HG03139 (cell line): ENCODE results near the gene MAN1A1.
"Not testable (repeated sequence)": the region's sequence is repeated elsewhere in the genome, so short reads cannot be mapped to it uniquely, and the experiment has no call there.

ENCODE experiments used
- ATAC-seq: cut with Tn5 transposase; IDR thresholded peaks from one replicate; pipeline ENCODE4 v1.9.1; 2021; ENCODE audit not compliant: unreplicated experiment

The MAN1A1 gene

GRCh38 chr6:119307056-119307455, 42.5 kb downstream of the MAN1A1 start:
- ATAC-seq, result no peak

DNA sequence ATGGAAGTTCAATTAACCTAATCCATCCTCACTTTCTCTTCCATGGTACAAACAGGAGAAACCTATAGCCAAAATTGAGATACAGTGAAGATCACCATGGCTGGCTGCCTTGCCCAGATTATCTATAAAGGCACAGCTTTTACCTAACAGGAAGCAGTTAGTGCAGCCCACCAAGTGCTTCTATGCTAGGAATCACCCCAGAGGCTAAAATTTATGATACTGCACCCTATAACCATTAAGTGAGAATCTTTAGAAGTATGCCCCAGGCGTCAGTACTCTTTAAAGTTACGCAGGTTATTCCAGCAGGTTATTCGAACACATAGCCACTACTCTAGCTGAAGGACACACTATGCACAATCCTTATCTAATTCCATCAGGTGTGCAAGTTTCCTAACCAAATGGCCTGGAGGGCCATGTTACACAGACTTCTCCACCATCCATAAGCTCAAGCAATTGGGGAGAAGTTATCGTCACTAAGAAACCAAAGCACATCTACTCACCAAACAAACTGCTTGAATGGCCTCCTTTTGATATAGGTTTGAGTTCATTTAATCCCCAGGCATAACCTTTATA, 43.1 kb downstream of the MAN1A1 start:
- no peak for ATAC-seq

DNA sequence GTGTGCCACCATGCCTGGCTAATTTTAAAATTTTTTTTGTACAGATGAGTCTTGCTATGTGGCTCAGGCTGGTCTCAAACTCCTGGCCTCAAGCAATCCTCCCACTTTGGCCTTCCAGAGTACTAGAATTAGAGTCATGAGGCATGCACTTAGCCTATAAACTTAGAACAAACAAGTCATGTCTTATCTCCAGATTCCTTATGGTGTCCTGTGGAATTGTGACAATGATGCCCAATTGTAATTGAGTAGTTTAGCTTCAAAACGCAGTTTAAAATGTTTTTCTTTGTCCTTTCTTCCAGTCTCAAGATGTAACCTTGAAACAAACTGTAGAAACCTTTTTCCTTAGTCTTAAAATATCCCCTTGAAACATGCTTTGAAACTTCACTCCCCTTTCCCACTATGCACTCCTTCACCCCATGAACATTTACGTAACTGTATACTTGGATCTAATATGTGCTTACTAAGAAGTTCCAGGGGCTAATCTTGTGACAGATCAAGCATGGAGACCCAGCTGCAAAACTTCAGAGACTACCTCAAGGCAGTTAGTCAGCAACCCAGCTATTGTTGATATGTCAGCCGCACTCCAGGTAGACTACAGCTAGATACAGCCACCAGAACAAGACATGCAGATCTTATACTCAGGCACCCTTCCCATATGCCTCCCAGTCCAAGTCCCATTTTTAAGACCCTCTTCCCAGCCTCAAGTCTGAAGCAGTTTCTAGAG, 46.2 kb downstream of the MAN1A1 start:
- ATAC-seq, result no peak

DNA sequence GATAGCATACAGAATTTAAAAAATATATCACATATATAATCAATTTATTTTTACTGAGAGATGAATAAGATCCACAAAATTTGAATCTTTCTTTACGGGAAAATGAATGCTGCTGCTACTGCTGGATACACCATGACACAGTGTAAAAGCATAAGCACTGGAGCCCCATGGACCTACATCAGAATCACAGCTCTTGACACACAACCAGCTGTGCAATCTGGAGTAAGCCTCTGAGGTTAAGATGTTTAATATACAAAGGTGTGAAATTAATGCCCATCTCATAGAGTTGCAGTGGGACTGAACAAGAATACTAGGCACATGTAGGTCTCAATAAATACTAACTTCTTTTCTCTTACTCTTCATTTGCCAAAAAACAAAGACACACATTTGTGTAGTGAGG, 48.1 kb downstream of the MAN1A1 start:
- ATAC-seq, result no peak

DNA sequence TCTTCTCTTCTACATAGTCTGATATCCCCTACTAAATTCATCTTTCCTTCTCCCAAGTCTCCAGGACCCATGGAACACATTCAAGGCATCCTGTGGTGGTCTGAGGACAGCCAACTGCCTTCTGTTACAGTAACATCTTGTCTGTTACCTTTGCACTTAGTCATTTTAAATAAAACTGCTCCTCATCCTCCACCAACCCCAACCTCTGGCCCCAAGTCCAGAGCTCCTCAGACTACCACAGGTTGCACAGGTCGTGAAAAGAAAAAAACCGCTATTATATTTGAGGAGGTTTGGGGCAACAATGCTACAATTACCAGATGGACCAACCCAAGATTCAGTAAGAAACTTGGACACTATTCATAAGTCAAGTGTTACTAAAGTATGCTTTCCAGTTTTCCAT, 49.9 kb downstream of the MAN1A1 start:
- no peak for ATAC-seq

DNA sequence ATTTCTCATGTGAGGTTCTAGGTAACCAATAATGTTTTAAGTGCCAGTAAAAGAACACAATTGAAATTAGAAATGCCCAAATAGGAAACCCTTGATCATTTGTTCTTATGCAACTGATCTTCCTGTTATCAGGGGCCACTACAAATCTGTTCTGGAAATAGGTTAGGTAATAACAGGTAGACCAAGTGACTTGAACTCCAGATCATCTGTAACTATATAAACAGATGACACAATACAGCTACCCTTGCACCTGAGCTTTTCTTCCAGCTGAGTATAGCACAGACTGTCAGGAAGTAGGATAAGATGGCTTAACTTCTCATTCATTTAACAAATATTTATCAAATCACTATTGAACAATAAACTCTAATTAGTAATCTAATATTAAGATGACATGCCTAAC, 52.5 kb downstream of the MAN1A1 start:
- no peak for ATAC-seq

GRCh38 chr6:119296036-119297035, 53.2 kb downstream of the MAN1A1 start:
- ATAC-seq, result no peak

DNA sequence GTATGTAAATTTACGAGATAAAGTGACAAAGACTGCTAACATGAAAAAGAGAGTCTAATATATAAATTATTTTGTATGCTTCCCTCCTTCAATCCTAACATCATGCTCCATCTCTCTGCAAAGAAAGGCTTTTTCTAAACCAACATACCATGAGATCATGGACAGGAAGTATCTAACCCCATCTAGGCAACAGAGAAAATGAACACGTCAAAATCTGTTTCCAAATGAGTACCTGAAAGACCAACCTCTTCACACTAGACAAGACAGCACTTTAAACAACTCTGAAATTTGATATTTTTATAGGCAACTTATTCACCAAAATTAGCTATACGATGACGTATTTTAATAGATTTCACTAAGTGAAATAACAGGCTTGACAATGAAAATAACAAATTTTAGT, 54.6 kb downstream of the MAN1A1 start:
- peak; percentile 57 for ATAC-seq

- ATAC-seq, result not testable (repeated sequence)
These were observed 58.5 kb downstream of the MAN1A1 start for GRCh38 chr6:119291060-119291459.

DNA sequence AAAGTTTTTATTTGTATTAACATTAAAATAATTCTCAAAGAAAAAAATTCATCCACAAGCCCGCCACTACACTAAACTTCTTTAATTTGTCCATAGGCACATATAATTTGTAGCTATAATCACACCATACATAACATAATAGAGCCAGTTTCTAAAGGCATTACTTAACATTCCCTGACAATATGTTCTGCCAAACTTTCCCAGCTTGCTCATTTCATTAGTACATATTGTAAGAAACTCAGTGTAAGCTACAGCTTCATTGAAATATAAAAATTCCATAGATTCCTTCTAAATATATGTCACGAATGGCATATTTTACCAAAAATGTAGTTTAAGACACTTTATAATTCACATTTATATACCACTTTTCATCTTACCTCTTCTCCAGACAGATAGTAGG, 59.3 kb downstream of the MAN1A1 start:
- ATAC-seq, result no peak

GRCh38 chr6:119289651-119290050, 59.9 kb downstream of the MAN1A1 start:
- ATAC-seq, result no peak

DNA sequence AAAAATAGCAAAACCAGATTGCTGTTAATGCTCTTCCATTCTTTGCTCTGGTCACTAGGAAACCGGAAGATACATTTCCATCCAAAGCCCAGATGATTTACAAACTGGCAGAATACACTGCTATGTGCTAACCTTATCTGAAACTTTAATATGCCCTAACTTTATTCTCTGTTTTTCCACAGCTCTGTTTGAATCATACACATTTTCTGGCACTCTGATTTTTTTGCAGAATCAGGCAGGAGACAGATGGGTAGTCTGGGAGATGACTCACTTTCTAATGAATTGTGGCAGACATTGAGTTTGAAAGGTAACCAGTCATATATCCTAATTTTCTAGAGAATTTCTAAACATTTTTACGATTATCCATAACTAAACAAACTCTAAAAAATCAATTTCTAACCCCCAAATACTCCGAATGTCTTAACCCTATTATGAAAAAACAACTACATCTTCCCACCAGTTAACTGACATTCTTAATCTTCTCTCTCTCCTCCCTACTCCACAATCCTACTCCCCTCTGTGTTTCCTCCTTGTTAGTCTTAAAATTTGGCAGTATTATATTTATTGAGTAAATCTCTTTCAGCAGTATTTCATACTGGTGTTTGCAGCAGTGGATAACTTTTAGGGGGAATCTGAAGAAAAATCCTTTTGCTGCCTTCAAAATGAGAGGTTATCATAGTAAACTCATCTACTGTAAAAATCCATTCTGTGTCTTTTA, 63.5 kb downstream of the MAN1A1 start:
- ATAC-seq, result no peak

- ATAC-seq, result no peak
These were observed 64.6 kb downstream of the MAN1A1 start for GRCh38 chr6:119284861-119285521.

- no peak for ATAC-seq
These were observed 65.5 kb downstream of the MAN1A1 start for GRCh38 chr6:119283979-119284545.

DNA sequence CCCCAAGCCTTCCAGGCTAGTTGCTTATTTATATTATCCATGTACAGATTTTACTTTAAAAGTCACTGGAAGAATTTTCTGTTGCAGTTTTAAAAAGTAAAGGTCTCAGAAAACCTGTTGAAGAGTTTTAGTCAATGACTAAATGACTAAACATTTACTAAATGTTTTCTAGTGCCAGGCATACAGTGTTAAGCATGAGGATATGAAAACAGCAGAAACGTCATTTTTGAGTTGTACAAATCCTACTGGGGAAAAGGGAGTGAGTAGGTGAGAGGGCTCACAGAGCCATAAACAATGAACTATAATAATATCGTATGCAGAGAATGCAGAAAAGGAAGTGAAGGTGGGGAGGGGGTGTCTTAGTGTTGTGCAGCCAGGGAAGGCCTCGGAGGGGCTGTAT, 66.3 kb downstream of the MAN1A1 start:
- ATAC-seq, result no peak

DNA sequence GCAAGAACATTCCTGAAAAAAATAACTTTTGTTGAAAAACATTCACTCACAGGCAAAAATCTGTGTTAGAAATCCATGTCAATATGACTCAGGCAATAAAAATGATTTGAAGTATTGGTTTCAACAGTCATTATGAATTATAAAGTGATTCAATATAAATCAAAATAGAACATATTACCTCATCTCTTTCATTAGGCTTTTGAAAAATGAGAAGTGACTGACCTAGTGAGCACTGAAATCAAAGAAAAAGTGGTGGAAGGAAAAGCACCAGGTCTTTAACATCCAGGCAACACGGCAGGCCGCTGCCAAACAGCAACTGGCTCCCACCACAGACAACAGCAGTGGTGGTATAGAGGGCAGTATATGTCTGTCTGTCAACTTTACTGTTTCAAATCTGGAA, 68.9 kb downstream of the MAN1A1 start:
- no peak for ATAC-seq

DNA sequence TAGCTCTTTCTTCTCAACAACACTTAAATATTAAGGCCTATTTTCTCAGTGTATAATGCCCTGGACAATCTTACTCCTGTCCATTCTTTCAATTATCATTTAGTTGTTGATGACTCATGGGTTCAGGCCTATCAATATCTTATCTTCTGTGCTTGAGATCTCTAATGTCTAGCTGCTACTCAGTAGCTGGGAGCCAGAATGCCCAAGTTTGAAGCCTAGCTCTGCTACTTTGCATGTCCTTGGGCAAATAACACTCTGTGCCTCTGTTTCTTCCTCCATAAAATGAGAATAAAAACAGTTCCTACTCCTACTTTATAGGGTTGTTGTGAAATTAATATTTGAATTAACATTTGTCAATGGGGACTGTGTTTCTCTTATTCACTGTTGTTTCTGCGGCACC, 69.5 kb downstream of the MAN1A1 start:
- ATAC-seq, result no peak

DNA sequence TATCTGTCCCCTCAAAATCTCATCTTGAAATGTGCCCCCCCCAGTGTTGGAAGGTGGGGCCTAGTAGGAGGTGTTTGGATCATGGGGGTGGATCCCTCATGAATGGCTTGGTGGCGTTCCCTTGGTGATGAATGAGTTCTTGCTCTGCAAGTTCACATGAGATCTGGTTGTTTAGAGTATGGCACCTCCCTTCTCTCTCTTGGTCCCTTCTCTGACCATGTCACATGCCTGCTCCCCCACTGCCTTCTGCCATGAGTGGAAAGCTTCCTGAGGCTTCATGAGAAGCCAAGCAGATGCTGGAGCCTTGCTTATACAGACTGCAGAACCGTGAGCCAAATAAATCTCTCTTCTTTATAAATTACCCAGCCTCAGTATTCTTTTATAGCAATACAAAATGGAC, 70.9 kb downstream of the MAN1A1 start:
- no peak for ATAC-seq

- ATAC-seq, result no peak
These were observed 72.5 kb downstream of the MAN1A1 start for GRCh38 chr6:119277052-119277451.

GRCh38 chr6:119276211-119276610, 73.3 kb downstream of the MAN1A1 start:
- no peak for ATAC-seq
